Peyer's patch (tissue), 4 donors: ENCODE results near the gene NEURL2.

Experiments used
- CTCF ChIP-seq, 6 experiments: fragments of 450-650 bp in 4 of 6; fragments of 200-600 bp in 2 of 6; sonication (generic) in 1 of 6; IDR thresholded peaks; one replicate each; pipeline ENCODE4 v1.5.1; 2017 to 2019; ENCODE audit warnings: antibody characterized with exemption in 6 of 6, mild to moderate bottlenecking in 3 of 6, moderate library complexity in 1 of 6
- POLR2A ChIP-seq, 2 donors: fragments of 450-650 bp; IDR thresholded peaks; one replicate each; pipeline ENCODE4 v1.5.1; 2017; ENCODE audit warnings: antibody characterized with exemption in 2 of 2, mild to moderate bottlenecking in 2 of 2, moderate library complexity in 2 of 2

- TF ChIP-seq CTCF (IDR thresholded peaks at IDR 0.05) (no peak), POLR2A (IDR thresholded peaks at IDR 0.05) (no peak)
Measured at GRCh38 chr20:45848969-45849582, 41.9 kb downstream of the NEURL2 start.
